ENCODE results near the gene PACRG.

DNA sequence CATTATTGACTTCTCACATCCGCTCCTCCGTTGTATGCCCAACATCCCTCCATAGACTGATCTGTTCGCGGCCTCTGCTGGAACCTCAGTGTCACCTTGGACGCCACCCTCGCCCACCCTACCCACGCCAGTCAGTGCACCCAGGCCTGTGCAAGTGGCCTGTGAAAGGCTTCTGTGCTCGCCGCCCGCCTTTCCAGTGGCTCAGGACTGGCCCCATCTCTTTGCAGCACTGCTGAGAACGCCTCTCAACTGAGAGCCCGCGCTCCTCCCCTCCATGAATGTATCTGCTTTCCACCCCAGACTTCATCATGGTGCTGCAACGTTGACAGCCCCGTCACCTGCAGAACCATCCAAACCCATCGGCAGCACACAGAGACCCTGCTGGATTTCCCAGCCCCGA is 459.4 kb downstream of the PACRG start:
- TF ChIP-seq POLR2A (IDR thresholded peaks at IDR 0.05; ENCODE audit: low read depth, low read length) (no peak), TAF1 (IDR thresholded peaks at IDR 0.05; ENCODE audit: low read depth, low read length) (no peak)

Data from GM12891 (cell line).